Esophagus muscularis mucosa (tissue), 4 donors: ENCODE results near the gene CHST12.

Experiments
- EP300 ChIP-seq: sonication (generic); formaldehyde crosslinking; IDR thresholded peaks from one replicate; pipeline ENCODE4 v1.6.1; 2017; ENCODE audit warnings: antibody characterized with exemption
- POLR2A ChIP-seq: fragments of 450-650 bp; IDR thresholded peaks from one replicate; pipeline ENCODE4 v1.6.1; 2017; ENCODE audit warnings: antibody characterized with exemption, moderate library complexity, mild to moderate bottlenecking, low read depth
- POLR2AphosphoS5 ChIP-seq, 2 donors: sonication (generic); formaldehyde crosslinking; IDR thresholded peaks; one replicate each; pipeline ENCODE4 v1.6.1; 2017; ENCODE audit warnings: antibody characterized with exemption in 2 of 2
- TF ChIP-seq, protein P1 (sequence below), 3 experiments: fragments of 200-600 bp in 2 of 3; fragments of 450-650 bp in 1 of 3; sonication (generic) in 2 of 3; IDR thresholded peaks; one replicate each; pipeline ENCODE4 v1.5.1; 2017 to 2019; ENCODE audit warnings: antibody characterized with exemption in 3 of 3, mild to moderate bottlenecking in 2 of 3, moderate library complexity in 1 of 3

DNA sequence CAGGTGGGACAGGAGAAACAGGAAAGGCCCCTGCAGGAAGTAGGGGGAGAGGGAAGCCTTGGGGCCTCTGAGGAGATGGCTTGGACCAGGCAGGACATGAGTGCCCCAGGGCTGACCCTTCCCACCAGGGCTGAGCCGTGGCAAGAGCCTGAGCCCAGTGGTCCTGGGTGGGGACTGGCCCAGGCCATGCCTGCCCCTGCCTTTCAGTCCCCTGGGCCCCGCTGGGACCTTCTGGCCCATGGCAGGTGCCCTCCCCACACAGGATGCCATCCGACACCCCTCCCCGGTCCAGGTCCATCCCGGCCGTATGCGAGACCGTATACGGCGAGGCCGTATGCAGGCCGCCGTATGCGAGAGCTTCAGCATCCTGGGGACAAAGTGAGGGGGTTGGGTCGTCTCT, 70.8 kb downstream of the CHST12 start:
- TF ChIP-seq, protein P1, sequence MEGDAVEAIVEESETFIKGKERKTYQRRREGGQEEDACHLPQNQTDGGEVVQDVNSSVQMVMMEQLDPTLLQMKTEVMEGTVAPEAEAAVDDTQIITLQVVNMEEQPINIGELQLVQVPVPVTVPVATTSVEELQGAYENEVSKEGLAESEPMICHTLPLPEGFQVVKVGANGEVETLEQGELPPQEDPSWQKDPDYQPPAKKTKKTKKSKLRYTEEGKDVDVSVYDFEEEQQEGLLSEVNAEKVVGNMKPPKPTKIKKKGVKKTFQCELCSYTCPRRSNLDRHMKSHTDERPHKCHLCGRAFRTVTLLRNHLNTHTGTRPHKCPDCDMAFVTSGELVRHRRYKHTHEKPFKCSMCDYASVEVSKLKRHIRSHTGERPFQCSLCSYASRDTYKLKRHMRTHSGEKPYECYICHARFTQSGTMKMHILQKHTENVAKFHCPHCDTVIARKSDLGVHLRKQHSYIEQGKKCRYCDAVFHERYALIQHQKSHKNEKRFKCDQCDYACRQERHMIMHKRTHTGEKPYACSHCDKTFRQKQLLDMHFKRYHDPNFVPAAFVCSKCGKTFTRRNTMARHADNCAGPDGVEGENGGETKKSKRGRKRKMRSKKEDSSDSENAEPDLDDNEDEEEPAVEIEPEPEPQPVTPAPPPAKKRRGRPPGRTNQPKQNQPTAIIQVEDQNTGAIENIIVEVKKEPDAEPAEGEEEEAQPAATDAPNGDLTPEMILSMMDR (IDR thresholded peaks at IDR 0.05): no peak
- TF ChIP-seq POLR2AphosphoS5 (IDR thresholded peaks at IDR 0.05) (no peak), POLR2A (no peak), EP300 (no peak)
